HepG2 (cell line): Measurements from ENCODE around the gene RPGRIP1. TPM values are rescaled to one million over a fixed set of nuclear protein-coding genes. Genes with fewer than 3 reads are reported as not detected.
A peak's percentile ranks its signal among the peaks of the same experiment; 100 is the strongest.

Experiments
- ATRX ChIP-seq: sonication (generic); formaldehyde crosslinking; IDR thresholded peaks from 2 replicates; pipeline ENCODE4 v1.4.0; 2020; ENCODE audit warnings: missing genetic modification reagents, borderline replicate concordance
- ELK4 ChIP-seq: sonication (generic); formaldehyde crosslinking; IDR thresholded peaks from 2 replicates; pipeline ENCODE4 v1.9.0; 2021; ENCODE audit warnings: missing genetic modification reagents, borderline replicate concordance
- FOSL2 ChIP-seq: sonication (generic); formaldehyde crosslinking; IDR thresholded peaks from 2 replicates; pipeline ENCODE4 v1.4.0; 2020; ENCODE audit warnings: missing genetic modification reagents
- GPN1 ChIP-seq: sonication (generic); formaldehyde crosslinking; IDR thresholded peaks from 2 replicates; pipeline ENCODE4 v1.5.1; 2020; ENCODE audit warnings: missing genetic modification reagents, borderline replicate concordance
- IRF9 ChIP-seq: sonication (generic); formaldehyde crosslinking; IDR thresholded peaks from 2 replicates; pipeline ENCODE4 v1.8.0; 2022; ENCODE audit warnings: missing genetic modification reagents, mild to moderate bottlenecking, borderline replicate concordance
- IRX3 ChIP-seq: sonication (generic); formaldehyde crosslinking; IDR thresholded peaks from 2 replicates; pipeline ENCODE4 v1.8.1; 2023; ENCODE audit warnings: mild to moderate bottlenecking, low read depth, missing genetic modification reagents, borderline replicate concordance
- KAT8 ChIP-seq: IDR thresholded peaks from 2 replicates; pipeline ENCODE4 v1.6.1; 2016; ENCODE audit warnings: missing genetic modification reagents, missing compliant biosample characterization
- KLF12 ChIP-seq: sonication (generic); formaldehyde crosslinking; IDR thresholded peaks from 2 replicates; pipeline ENCODE4 v1.4.0; 2020; ENCODE audit warnings: missing genetic modification reagents, borderline replicate concordance
- NAIF1 ChIP-seq: sonication (generic); formaldehyde crosslinking; IDR thresholded peaks from 2 replicates; pipeline ENCODE4 v1.5.0; 2020; ENCODE audit warnings: mild to moderate bottlenecking, missing genetic modification reagents, borderline replicate concordance
- PHB2 ChIP-seq: fragments of 450-650 bp; IDR thresholded peaks from 2 replicates; pipeline ENCODE4 v1.6.1; 2018; ENCODE audit not compliant: partially characterized antibody
- RFX5 ChIP-seq: IDR thresholded peaks from 2 replicates; pipeline ENCODE4 v1.6.1; 2011; ENCODE audit warnings: low read depth, low read length, improper control_type of control experiment
- SIN3A ChIP-seq: IDR thresholded peaks from 2 replicates; pipeline ENCODE4 v1.6.1; 2011; ENCODE audit warnings: low read depth, mild to moderate bottlenecking, control low read depth, low read length, borderline replicate concordance
- SMAD3 ChIP-seq: sonication (generic); formaldehyde crosslinking; IDR thresholded peaks from 2 replicates; pipeline ENCODE4 v1.4.0; 2020; ENCODE audit warnings: missing genetic modification reagents
- TP53 ChIP-seq: sonication (generic); formaldehyde crosslinking; conservative IDR thresholded peaks from 2 replicates; pipeline ENCODE4 v1.4.0; 2020; ENCODE audit warnings: missing genetic modification reagents
- YY1 ChIP-seq: IDR thresholded peaks from 2 replicates; pipeline ENCODE4 v1.6.1; 2011; ENCODE audit warnings: low read length, low read depth, moderate library complexity, mild to moderate bottlenecking; ENCODE audit not compliant: insufficient read depth, insufficient replicate concordance
- ZC3H13 ChIP-seq: sonication (generic); formaldehyde crosslinking; IDR thresholded peaks from 2 replicates; pipeline ENCODE4 v1.8.1; 2023; ENCODE audit warnings: mild to moderate bottlenecking, missing genetic modification reagents, moderate library complexity
- ZMAT5 ChIP-seq: sonication (generic); formaldehyde crosslinking; IDR thresholded peaks from 2 replicates; pipeline ENCODE4 v1.5.0; 2020; ENCODE audit warnings: mild to moderate bottlenecking, low read depth, missing genetic modification reagents, borderline replicate concordance
- ZNF143 ChIP-seq: sonication (generic); formaldehyde crosslinking; IDR thresholded peaks from 2 replicates; pipeline ENCODE4 v1.4.0; 2020; ENCODE audit warnings: missing genetic modification reagents
- ZNF225 ChIP-seq: sonication (generic); formaldehyde crosslinking; IDR thresholded peaks from 2 replicates; pipeline ENCODE4 v1.4.0; 2020; ENCODE audit warnings: mild to moderate bottlenecking, missing genetic modification reagents
- ZNF282 ChIP-seq: fragments of 450-650 bp; IDR thresholded peaks from 2 replicates; pipeline ENCODE4 v1.6.1; 2018; ENCODE audit not compliant: partially characterized antibody
- ZNF333 ChIP-seq: sonication (generic); formaldehyde crosslinking; IDR thresholded peaks from 2 replicates; pipeline ENCODE4 v1.4.0; 2020; ENCODE audit warnings: mild to moderate bottlenecking, missing genetic modification reagents, borderline replicate concordance
- ZNF337 ChIP-seq: sonication (generic); formaldehyde crosslinking; IDR thresholded peaks from 2 replicates; pipeline ENCODE4 v1.5.1; 2020; ENCODE audit warnings: missing genetic modification reagents, low read depth, mild to moderate bottlenecking, borderline replicate concordance
- ZNF414 ChIP-seq: sonication (generic); formaldehyde crosslinking; IDR thresholded peaks from 2 replicates; pipeline ENCODE4 v1.5.0; 2020; ENCODE audit warnings: missing genetic modification reagents
- ZNF614 ChIP-seq: IDR thresholded peaks from 2 replicates; pipeline ENCODE4 v1.6.1; 2018; ENCODE audit warnings: missing biosample characterization, missing genetic modification reagents, inconsistent platforms, borderline replicate concordance
- ZNF619 ChIP-seq: sonication (generic); formaldehyde crosslinking; IDR thresholded peaks from 2 replicates; pipeline ENCODE4 v1.4.0; 2020; ENCODE audit warnings: mild to moderate bottlenecking, missing genetic modification reagents
- ZNF652 ChIP-seq: IDR thresholded peaks from 2 replicates; pipeline ENCODE4 v1.6.1; 2016; ENCODE audit warnings: low read depth, borderline replicate concordance
- ZNF713 ChIP-seq: sonication (generic); formaldehyde crosslinking; IDR thresholded peaks from 2 replicates; pipeline ENCODE4 v1.4.0; 2020; ENCODE audit warnings: mild to moderate bottlenecking, missing genetic modification reagents
- ZNF747 ChIP-seq: sonication (generic); formaldehyde crosslinking; IDR thresholded peaks from 2 replicates; pipeline ENCODE4 v1.8.1; 2023; ENCODE audit warnings: missing genetic modification reagents, mild to moderate bottlenecking, borderline replicate concordance
- ZNF878 ChIP-seq: sonication (generic); formaldehyde crosslinking; IDR thresholded peaks from 2 replicates; pipeline ENCODE4 v1.8.1; 2023; ENCODE audit warnings: mild to moderate bottlenecking, missing genetic modification reagents, moderate library complexity
- polyA plus RNA-seq, 8 experiments: library from polyadenylated mRNA; depleted of rRNA in 3 of 8; stranded (reverse) in 7 of 8; unstranded in 1 of 8; fragments of >200 nt; fragmentation: Illumina TruSeq in 4 of 8; extraction: Trizol in 4 of 8; gene quantifications; 2 replicates each; pipeline versions ENCODE4 v1.2.1 to v1.2.3, GENCODE V29; 2011 to 2016; ENCODE audit warnings: low read depth in 4 of 8, missing spikeins in 1 of 8, mixed read lengths in 1 of 8; ENCODE audit not compliant: insufficient read depth in 1 of 8
- total RNA-seq, 5 experiments: library from RNA; depleted of rRNA; stranded (reverse); fragments of >200 nt; fragmentation: Illumina TruSeq; extraction: Trizol; gene quantifications; 2 replicates each; pipeline ENCODE4 v1.2.3, GENCODE V29; 2016; ENCODE audit warnings: low read depth in 1 of 5

The RPGRIP1 gene
- total and polyA plus RNA-seq, 2 of the 13 experiments (the other 11 are each of a cell fraction or from before 2014, with no cell fraction given): 0.13 to 1.1 TPM

GRCh38 chr14:21308479-21309237 is 28.8 kb downstream of the RPGRIP1 start (continued):
- TF ChIP-seq KLF12 (no peak), GPN1 (CRISPR knock-in tag) (no peak), IRF9 (CRISPR knock-in tag) (peak; percentile 71; the same call in 1 of the 2 replicates), ZNF282 (no peak), ZNF652 (CRISPR knock-in tag) (no peak), IRX3 (CRISPR knock-in tag) (no peak), ZNF143 (CRISPR knock-in tag) (no peak; the same call in 1 of the 2 replicates), ELK4 (CRISPR knock-in tag) (no peak), TP53 (no peak), SMAD3 (CRISPR knock-in tag) (no peak), SIN3A (peak; percentile 93), RFX5 (no peak), ZNF414 (CRISPR knock-in tag) (peak; percentile 91), ZNF614 (CRISPR knock-in tag) (peak; percentile 15; the same call in 1 of the 2 replicates), KAT8 (CRISPR knock-in tag) (peak; percentile 78), ZNF337 (CRISPR knock-in tag) (no peak), ZNF747 (CRISPR knock-in tag) (0 out of 2 replicates have a peak, but pooled peaks have one; percentile 36), ZNF619 (CRISPR knock-in tag) (no peak), ZNF878 (CRISPR knock-in tag) (0 out of 2 replicates have a peak, but pooled peaks have one; percentile 57), PHB2 (no peak), ZC3H13 (CRISPR knock-in tag) (no peak), ZNF713 (CRISPR knock-in tag) (no peak), ZMAT5 (CRISPR knock-in tag) (no peak), FOSL2 (CRISPR knock-in tag) (0 out of 2 replicates have a peak, but pooled peaks have one; percentile 13), NAIF1 (CRISPR knock-in tag) (no peak), ATRX (CRISPR knock-in tag) (no peak), ZNF225 (CRISPR knock-in tag) (no peak), ZNF333 (CRISPR knock-in tag) (no peak), YY1 (peak; percentile 97)
